ENCODE results near the gene AK8. TPM values are rescaled to one million over a fixed set of nuclear protein-coding genes. Genes with fewer than 3 reads are reported as not detected.
A peak's percentile ranks its signal among the peaks of the same experiment; 100 is the strongest.

The AK8 gene, protein sequence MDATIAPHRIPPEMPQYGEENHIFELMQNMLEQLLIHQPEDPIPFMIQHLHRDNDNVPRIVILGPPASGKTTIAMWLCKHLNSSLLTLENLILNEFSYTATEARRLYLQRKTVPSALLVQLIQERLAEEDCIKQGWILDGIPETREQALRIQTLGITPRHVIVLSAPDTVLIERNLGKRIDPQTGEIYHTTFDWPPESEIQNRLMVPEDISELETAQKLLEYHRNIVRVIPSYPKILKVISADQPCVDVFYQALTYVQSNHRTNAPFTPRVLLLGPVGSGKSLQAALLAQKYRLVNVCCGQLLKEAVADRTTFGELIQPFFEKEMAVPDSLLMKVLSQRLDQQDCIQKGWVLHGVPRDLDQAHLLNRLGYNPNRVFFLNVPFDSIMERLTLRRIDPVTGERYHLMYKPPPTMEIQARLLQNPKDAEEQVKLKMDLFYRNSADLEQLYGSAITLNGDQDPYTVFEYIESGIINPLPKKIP
- 0.54 TPM for total RNA-seq

DNA sequence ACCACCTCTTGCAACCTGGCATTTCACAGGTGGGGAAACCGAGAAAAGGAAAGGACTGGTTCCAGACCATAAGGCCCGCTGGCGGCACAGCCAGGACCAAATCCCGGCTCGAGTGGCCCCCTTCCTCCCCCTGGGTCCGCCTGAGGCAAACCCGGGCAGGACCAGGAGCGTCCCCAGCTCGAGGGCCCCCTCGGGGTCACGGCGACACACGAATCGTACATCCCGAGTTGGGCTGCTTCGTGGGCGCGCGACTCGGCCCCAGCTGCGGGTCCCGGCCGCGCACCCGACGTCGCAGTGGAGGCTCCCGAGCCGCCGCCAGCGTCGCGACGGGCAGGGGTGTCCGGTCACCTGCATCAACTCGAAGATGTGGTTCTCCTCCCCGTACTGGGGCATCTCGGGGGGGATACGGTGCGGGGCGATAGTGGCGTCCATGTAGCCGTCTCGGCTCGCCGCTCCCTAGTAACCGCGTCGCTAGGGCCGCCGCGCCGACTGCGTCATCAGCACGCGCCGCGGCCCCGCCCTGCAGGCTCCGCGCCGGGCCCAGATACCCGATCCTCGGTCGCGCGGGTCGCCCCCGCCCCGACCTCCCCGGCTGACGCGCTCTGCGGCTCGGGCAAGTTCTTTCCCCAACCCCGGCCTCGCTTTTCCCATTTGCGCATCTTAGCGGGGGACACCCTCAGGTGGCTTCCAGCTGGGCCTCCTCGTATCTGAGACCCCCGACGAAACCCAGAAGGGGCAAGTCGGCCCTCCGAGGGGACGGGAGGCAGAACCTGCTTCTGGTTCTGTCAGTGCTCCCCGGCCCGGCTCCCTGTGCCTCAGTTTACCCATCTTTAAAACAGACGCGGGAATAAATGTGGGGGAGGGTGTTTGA is at the start of gene AK8:
TSS of gene AK8 (minus strand) at position 461 of the 871 bp plus-strand sequence. CDS start at position 432, 29 bp downstream.
- DNase-seq (ENCODE audit: low read depth in 2 of 3, low spot score in 2 of 3): peak; percentile 67 to 75 (median 72)

DNA sequence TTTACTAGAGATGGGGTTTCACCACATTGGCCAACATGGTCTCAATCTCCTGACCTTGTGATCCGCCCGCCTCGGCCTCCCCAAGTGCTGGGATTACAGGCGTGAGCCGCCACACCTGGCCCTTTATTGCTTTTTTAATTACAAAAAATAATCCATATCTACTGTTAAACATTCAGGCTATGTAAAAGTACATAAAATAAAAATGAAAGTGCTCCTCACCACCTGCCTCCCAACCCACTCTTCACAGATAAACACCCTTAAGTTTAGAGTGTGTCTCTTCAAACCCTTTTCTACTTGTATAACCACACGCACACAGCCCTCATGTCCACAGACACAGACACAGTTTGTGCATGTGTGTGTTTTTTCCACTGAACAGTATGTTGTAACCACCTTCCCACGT is 49.6 kb upstream of the AK8 start:
- no peak for DNase-seq (ENCODE audit: low read depth in 2 of 3, low spot score in 2 of 3)

DNA sequence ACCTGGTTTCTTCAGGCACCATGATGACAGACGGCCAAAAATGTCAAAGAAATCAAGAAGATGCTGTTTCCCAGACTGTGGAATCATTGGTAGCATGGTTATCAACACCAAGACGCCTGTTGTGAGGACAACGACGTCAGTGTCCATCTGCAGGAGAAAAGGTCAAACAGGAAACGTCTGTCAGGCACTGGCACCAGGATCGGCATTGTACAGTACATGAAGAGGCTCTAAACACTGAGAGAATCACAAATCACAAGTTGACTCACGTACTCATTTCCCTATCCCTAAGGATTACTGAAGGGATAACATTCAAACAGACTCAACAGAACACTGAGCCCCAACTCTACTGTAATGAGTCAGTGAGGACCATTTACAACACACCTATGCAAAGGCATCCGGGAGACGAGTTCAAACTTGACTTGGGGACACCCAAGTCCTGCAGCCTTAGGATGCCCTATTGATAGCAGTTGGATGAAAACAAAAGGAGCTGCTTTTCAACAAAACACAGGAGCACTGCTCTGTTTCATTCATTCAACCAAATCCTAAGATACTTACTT is 45.3 kb upstream of the AK8 start:
- no peak for DNase-seq (ENCODE audit: low read depth in 2 of 3, low spot score in 2 of 3)

DNA sequence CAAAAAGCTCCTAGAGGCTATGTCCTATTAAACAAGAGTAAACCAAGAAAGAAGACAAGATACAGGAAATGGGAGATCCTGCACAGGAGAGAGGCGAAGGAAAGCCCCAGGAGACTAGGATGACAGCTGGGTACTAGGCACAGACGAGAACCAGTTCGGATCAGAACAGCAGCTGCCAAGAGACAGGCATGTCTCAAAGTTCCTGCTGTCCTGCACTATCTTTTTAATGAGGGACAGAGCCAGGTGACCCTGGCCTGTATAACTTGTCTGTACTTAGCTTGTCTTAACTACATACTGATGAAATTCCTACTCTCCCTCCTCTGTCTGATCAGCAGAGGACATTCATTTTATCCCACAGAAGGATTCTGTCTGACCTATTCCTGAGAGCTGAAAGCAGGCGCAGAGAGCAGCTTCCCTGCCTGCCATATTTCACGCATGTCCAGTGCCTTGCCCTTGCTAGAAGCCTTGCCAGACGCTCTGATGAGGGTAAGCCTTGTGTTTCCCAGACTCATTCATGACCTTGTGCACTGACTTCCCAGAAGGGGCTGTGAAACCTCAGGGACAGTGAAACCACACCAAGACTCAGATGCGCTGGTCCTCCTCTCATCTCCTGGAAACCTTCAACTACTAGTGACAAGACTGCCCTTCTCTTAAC is 41.7 kb upstream of the AK8 start:
- no peak for DNase-seq (ENCODE audit: low read depth in 2 of 3, low spot score in 2 of 3)

DNA sequence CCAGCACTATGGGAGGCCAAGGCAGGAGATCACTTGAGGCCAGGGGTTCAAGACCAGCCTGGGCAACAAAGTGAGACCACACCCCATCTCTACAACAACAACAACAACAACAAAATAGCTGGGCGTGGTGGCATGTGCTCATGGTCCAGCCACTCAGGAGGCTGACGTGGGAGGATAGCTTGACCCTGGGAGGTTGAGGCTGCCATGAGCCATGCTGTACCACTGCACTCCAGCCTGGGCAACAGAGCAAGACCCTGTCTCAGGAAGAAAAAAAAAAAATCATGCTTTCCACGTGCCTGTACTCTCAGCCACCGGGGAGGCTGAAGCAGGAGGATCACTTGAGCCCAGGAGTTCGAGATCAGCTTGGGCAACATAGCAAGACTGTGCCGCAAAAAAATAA is 36.8 kb upstream of the AK8 start:
- DNase-seq (ENCODE audit: low read depth in 2 of 3, low spot score in 2 of 3): no peak

DNA sequence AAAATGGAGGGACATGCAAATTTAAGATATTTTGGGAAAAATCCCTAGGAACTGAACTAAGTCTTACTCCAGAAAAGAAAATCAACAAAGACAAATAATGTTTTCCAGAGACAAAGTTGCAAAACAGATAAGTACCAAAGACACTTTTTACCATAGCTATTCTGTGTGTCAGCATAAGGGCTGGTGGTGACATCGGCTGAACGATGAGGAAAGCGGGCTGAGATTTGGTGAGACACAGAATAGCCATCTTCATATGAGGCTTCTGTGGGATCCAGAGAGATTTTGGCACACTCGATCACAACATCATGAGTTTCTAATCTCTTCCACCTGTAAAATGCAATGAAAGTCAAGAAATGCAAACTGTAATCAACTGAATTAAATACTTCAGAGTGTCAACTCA is 34.0 kb upstream of the AK8 start:
- DNase-seq (ENCODE audit: low read depth in 2 of 3, low spot score in 2 of 3): no peak

DNA sequence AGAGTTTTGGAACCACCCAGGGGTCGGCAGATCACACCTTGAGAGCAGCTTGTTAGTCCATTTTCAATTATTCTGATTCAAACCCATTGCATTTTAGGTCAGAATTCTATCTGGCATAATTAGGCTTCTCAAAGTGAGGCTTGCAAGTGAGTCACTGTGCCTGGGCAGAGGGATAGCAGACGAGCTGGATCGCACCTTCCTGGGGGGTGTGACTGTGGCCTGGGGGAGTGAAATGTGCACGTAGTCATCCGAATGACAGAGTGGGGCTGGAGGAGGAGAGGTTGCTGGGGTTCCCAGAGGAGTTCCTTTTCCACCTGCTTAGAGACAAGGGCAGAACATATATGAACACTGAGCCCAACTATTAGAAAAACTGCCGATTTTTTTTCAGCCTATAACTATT is 32.3 kb upstream of the AK8 start:
- no peak for DNase-seq (ENCODE audit: low read depth in 2 of 3, low spot score in 2 of 3)

DNA sequence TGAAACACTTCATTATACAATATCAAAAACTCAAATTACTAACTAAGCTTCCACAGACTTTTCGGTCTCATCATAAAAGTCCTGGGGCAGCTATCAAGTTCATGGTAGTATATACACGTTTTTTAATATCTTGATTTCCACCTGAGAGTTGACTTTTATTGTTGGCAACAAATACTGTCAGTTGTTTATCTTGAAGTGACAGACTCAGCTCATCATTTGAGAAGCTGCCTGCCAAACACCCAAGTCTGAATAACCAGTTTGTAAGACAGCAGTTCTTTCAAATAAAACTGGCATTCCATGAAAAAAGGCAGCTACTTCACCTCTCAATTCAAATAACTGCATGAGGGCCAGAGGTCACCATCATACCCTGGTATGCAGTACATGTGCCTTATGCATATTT is 31.2 kb upstream of the AK8 start:
- DNase-seq (ENCODE audit: low read depth in 2 of 3, low spot score in 2 of 3): no peak

DNA sequence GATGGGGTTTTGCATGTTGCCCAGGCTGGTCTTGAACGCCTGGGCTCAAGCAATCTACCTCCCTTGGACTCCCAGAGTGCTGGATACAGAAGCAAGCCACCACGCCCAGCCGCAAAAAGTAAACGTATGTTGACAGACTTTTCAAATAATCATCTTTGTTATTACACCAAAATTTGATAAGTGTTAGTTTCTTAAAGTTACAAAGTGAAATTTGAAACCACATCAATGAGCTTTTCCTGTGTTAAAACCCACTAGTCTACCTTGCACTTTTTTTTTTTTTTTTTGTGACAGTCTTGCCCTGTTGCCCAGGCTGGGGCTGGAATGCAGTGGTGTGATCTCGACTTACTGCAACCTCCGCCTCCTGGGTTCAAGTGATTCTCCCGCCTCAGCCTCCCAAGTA is 30.6 kb upstream of the AK8 start:
- no peak for DNase-seq (ENCODE audit: low read depth in 2 of 3, low spot score in 2 of 3)

DNA sequence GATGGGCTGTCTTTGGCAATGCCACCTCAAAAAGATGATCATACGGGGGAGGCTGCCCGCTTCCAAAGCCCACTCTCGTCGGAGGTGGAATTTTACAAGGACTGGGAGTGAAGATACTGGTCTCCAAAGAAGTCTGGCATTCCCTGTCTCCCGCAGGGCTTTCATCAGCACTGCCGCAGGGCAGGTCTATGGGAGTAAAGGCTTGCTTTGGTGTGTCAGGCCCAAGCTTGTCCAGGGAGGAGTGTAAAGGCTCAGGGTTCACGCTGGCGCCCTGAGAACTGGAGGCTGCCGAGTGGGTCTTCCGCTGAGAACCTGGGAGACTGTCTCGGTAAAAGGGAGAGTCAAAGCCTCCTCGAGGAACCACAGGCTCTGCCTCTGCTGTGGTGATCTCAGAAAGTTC is 27.6 kb upstream of the AK8 start:
- DNase-seq (ENCODE audit: low read depth in 2 of 3, low spot score in 2 of 3): no peak

DNA sequence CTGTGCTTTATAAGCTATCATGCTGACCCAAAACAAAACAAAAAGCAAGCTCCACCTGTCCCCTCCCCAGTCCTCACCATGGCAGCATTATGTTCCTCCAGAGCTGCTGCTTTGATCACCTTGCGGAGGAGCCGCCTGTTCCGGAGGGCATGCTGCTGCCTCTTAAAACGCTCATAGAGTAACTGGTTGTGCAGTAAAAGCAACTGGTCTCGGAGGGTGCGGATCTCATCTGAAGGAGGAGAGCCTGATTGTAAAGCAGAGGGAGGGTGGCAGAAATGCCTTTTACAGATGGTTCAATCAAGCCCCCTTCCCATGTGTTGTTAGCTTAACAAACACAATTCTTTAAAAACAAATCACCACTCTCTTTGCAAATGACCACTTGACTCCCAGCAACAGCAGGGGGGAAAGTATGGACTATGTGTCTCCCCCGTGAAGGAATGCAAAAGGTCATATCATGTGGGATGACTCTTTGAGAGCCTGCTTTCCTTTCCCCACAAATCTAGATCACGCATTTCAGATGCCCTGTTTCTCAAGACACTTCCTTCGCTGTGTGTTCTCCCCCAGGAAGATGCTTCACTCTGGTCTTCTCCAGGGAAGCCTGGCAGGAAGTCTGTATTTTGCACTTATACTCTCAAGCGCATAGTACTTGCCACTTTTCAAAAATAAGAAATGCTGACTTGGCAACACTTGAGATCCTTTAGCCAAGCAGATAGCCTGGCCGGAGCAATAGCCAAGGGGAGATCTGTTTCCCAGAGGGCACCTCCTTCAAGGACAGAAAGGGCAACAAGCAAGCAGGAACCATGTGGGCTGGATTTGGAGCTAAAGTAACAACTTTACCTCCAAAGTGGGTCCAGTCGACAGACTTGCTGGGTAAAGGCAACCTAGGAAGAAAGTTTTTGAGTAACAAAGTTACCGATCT is 25.7 kb upstream of the AK8 start:
- DNase-seq (ENCODE audit: low read depth in 2 of 3, low spot score in 2 of 3): no peak

DNA sequence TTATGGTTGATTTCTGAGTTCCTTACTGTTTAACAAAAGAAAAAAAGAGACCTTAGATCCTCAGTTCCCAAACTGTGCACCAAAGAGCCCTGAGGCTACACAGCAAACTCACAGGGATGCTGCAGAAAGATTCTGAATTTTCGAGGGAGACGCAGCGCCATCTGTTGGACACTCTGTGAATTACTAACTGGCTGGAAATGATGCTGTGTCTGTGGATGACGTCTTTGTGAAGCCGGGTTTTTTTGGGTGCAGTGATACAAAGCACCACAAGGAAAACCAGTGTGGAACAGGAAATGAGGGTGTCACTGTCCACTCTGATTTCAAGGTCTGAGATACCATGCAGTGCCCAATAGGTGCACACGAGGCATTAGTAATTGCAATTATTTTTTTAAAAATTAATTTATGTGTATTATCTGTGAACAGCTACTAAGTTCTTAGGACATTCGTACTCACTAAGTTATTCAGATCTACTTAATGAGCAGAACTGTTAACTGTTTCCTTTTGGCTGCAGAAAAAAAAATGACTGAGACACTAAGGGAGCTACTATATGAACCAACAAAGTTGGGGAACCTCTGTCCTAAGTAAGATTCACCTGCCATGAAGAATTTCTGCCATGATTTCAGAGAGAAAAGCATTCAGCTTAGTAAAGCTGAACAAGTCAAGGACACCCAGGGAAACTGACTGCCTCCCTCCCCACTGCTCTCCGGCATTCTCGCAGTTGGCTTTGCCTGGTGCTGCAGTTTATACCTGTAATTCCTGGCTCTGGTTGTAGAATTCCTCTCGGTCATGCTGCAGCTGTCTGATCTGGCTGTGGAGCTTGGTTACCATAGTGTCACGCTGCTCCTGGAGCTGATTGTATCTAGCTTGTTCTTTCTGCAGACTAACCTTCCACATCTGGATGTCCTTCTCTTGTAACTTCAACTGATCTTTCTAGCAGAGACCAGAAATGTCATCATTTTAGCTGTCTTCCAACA is 24.1 kb upstream of the AK8 start:
- DNase-seq (ENCODE audit: low read depth in 2 of 3, low spot score in 2 of 3): peak; percentile 70 to 91 (median 83)

DNA sequence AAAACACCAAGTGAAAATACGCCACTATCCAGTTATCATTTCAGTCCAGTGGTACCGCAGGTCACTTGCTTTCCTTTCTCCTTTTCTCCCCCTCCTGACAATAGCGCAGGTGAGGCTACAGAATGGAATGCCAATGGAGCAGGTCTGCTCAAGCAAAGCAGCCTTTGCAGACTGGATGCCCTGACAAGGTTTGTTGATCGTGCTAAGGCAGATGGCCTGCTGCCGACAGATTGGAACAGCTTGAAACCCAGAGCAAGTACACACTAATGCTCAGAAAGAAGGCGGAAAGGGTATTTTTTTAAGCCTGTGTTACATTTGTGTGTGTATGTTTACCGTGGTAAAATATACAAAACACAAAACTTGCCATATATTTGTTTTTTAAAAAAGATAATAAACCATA is 20.0 kb upstream of the AK8 start:
- no peak for DNase-seq (ENCODE audit: low read depth in 2 of 3, low spot score in 2 of 3)

DNA sequence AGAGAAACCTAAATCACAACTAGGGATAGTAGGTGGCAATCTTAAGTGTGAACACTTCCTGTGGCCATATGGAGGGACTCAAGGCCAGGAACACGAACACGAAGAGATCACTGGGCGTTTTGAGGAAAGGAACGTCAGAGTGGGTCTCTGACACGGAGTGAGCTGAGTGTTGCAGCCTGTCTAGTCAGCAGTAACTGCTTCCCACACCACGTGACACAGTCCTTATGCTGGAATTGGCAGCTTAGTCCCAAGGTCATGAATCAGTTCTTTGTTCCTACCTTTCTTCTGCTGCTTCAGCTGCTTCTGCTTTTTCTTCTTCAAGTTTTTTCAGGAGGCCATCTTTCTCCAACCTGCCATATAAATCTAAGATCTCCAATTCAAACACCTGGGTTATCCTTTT is 18.8 kb upstream of the AK8 start:
- DNase-seq (ENCODE audit: low read depth in 2 of 3, low spot score in 2 of 3): no peak

DNA sequence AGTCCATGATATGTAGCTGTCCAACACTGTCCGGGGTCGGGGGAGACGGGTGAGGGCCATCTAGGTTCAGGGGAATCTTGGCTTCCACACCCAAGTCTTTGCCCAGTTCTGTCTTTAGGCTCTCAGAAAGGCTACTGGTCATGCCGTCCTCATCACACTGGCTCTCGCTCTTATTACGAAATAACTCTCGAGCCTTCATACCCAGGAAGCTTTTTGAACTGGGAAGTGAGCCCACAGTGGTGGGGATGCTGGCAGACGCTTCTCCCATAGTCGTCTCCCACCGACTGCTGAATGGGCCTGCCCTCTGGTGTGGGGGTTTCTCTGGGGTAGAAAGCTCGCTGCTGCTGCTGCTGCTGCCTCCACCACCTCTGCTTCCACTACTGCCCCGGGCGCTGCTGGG is 18.2 kb upstream of the AK8 start:
- no peak for DNase-seq (ENCODE audit: low read depth in 2 of 3, low spot score in 2 of 3)

DNA sequence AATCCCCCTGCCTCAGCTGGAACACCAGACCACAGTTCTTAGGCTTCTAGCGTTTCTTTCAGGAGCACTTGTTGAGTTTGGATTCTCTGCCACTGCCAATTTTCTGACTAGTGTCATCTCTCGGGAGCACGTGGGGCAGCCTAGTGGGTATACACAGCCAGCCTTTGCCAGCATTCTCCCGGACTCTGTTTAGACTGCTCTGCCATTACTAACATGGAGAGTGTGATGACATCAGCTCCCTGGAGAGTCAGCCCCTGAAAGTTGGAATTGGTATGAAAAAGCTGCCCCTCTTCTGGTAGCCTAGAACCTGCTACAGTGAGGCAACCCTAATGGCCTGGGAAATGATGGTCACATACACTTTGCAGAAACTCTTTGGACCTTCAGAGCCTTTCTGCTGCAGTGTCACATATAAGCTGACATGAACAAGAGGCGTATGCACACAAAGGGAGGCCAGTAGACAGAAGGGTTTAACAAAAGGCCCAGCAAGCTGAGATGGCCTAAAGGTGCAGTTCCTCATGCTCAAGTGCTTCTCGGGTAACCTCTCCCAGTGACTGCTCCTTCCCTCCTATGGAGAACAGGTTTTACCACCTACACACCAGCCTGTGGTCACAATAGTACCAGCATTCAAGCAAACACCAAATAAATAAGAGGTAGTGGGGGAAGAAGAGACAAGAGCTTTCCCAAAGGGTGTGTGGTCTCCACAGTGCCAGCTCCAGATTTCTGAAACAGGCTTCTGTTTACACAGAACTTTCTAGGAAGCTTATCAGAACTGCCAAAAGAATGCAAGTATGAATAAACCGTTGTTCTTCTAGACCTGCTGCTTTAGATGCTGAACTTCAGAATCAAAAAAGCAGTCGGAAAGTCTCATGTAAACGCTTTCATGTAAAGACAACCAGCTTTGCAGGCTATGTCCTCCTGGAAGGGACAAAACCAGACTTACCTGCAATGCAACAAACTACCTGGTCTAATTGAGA is 17.1 kb upstream of the AK8 start:
- DNase-seq (ENCODE audit: low read depth in 2 of 3, low spot score in 2 of 3): no peak

DNA sequence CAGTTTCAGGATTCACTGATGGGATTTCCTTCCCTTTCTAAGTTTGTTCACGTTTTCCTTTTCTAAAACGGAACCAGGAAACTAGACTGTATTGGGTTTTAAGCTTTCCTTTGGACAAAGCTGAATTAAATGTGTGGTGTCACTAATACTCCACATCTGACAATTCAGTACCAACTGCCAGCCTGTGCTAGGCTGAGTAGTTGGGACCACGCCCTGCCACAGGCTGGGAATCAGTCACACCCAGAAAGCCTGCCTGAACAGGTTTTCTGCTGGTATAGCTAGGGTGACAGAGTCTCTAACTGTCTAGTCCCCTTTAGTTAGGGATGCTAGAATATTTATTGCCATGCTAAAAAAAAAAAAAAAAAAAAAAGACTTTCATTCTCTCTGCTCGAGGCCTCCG is 16.3 kb upstream of the AK8 start:
- no peak for DNase-seq (ENCODE audit: low read depth in 2 of 3, low spot score in 2 of 3)

DNA sequence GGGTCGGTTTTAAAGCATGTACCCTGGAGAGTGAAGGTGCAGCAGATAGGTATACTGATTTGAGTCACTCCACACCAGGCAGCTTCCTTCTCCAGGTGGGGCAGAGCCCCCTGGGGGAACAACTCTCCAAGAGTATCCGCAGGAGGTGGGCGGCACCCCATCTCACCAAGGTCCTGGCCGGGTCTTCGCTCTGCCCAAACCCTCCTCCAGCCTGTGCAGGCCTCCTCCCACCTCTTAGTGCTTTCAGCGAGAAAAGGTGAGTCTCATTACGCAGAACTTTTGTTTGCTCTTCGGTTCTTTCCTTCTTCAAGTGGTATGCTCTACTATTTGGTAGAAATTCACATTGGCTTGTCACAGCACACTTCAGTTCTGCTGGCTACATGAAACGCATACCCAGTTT is 14.3 kb upstream of the AK8 start:
- no peak for DNase-seq (ENCODE audit: low read depth in 2 of 3, low spot score in 2 of 3)

All from hematopoietic multipotent progenitor cell (in vitro differentiated cells).